GM12872 (cell line): Measurements from ENCODE around the gene PLXNA4.

Experiments used
- TF ChIP-seq, protein P1 (sequence below): IDR thresholded peaks from 3 replicates; pipeline ENCODE4 v1.5.1; 2011; ENCODE audit warnings: low read depth, mild to moderate bottlenecking, low read length, moderate library complexity; ENCODE audit not compliant: insufficient read depth

Gene PLXNA4

DNA sequence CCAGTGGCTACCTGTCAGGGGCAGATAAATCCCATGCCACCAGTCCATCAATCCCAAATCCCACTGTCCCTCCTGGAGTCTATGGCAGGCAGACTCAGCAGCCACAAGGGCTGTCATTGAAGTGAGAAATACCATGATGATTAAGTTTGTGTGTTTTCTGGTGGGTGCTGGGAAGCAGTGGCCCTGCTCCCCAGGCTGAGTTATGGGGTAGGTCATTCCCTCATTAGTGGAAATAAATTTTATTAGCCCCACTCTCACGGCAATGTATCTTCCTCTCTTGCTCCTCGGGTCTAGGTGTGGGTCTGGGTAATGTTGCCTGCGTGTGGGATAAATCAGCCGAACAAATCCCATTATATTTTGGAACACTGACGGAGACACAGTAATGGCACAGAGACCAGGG is 76.8 kb downstream of the PLXNA4 start:
- TF ChIP-seq, protein P1, sequence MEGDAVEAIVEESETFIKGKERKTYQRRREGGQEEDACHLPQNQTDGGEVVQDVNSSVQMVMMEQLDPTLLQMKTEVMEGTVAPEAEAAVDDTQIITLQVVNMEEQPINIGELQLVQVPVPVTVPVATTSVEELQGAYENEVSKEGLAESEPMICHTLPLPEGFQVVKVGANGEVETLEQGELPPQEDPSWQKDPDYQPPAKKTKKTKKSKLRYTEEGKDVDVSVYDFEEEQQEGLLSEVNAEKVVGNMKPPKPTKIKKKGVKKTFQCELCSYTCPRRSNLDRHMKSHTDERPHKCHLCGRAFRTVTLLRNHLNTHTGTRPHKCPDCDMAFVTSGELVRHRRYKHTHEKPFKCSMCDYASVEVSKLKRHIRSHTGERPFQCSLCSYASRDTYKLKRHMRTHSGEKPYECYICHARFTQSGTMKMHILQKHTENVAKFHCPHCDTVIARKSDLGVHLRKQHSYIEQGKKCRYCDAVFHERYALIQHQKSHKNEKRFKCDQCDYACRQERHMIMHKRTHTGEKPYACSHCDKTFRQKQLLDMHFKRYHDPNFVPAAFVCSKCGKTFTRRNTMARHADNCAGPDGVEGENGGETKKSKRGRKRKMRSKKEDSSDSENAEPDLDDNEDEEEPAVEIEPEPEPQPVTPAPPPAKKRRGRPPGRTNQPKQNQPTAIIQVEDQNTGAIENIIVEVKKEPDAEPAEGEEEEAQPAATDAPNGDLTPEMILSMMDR = no peak

DNA sequence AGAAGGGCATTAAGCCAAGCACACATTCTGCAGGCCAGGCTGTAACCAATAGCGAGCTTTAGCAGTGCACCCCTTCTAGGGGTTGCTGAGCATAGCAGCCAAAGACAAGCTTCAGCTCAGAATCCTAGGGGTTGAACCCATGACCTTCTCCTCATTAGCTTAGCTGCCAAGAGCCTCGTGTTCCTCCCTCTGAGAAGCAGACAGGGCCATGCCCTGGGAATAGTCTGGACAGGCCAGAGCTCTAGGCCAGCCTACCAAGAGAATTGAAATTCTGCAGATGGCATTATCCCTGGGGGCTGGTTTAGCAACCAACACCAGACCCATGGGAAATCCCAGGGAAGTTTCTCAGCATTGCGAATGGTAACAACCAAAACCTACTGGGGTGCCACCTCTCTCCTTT is 77.2 kb downstream of the PLXNA4 start:
- TF ChIP-seq, protein P1 = no peak

DNA sequence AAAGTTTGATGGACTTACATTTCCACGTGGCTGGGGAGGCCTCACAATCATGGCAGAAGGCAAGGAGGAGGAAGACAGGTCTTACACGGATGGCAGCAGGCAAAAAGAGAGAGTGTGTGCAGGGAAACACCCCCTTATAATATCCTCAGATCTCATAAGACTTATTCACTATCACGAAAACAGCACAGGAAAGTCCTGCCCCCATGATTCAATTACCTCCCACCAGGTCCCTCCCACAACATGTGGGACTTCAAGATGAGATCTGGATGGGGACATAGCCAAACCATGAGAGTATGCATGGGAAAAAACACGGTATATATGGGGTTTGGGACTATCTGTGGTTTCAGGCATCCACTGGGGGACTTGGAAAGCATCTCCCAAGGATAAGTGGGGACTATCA is 78.0 kb downstream of the PLXNA4 start:
- TF ChIP-seq, protein P1 = no peak

GRCh38 chr7:132497098-132497497 is 79.2 kb downstream of the PLXNA4 start:
- TF ChIP-seq, protein P1 = no peak

DNA sequence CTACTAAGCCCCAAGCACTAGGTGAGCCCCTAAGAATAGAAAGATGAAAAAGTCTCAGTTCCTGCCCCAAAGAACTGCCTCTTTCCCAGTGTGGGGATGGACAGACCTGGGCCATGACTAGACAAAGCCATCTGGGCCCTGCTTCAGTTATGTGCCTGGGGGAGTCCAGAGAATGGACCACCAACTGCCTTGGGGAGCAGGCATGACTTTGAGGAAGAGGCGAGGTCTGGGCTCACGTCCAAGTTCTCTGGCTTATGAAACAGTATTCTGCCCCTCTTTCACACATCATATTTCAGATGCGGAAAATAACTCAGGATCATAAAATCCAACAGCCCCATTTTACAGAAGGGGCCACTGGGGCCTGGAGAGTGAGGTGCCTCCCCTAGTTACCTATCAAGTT is 80.3 kb downstream of the PLXNA4 start:
- TF ChIP-seq, protein P1 = no peak

DNA sequence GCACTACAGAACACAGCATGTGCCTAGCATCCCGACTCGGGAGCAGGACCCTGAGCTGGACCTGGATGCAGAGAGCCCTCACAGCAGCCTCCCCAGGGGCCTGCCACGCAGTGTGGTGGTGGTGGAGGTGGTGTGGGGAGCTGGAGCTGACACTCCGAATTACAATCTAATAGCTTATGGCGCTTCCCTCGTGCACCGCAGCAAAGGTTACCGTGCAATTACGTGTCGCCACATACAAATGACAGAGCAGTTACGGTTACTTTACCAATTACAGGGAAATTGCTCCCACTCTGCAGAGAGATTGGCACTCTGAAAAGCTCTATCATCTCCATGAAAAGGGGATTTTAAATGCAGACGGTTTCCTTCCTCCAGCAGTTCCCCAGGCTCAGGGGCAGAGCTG is 81.8 kb downstream of the PLXNA4 start:
- TF ChIP-seq, protein P1 = no peak

DNA sequence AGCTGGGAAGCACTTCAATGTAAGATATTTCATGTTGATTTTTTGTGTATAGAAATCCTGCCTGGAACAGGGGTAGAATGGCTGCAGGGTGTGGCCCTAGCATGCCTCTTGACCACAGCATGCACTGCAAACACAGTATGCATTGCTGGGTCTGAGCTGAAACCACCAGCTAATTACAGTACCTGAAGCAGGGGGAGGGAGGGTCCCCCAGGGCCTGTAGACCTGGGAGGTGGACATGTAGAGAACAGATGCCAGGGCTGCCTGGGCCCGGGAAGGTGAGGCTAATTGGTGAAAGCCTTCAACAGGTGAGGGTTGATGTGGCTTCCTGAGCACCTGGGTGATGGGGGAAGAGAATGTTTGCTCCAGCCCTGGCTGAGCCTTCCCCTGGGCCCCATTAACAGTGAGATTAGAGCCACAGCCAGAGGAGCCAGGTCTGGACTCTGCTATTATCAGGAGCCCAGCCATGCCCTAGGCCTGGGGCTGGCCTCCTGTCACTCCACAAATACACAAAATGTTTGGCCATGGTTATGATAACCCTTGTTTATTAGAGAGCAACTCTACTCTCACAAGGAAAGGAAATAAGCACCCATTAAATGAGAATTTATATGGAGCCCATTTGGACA is 83.3 kb downstream of the PLXNA4 start:
- TF ChIP-seq, protein P1 = no peak
